HL-60 (cell line): Measurements from ENCODE around the gene ZNF512B.

Experiments
- DNase-seq, 2 experiments: peaks; one replicate each; pipeline ENCODE4 v3.0.0-alpha.2; 2010 to 2020; ENCODE audit warnings: low read depth in 1 of 2, low spot score in 1 of 2
- H3K27ac ChIP-seq: fragments of 250-450 bp; sonication (Bioruptor Pico); replicated peaks from 2 replicates; pipeline ENCODE4 v1.5.1; 2020; ENCODE audit warnings: mild to moderate bottlenecking, moderate library complexity
- H3K27me3 ChIP-seq: fragments of 250-450 bp; sonication (Bioruptor Pico); 2 replicates; pipeline ENCODE4 v1.5.1; 2021; ENCODE audit warnings: mild to moderate bottlenecking, moderate library complexity; ENCODE audit not compliant: insufficient read depth, poor library complexity, severe bottlenecking
- H3K4me3 ChIP-seq: replicated peaks from 2 replicates; pipeline ENCODE4 v1.5.1; 2011; ENCODE audit warnings: mild to moderate bottlenecking, control low read depth, low read length; ENCODE audit not compliant: insufficient read depth
- CTCF ChIP-seq: IDR thresholded peaks from one replicate; pipeline ENCODE4 v1.5.1; 2011; ENCODE audit warnings: low read length, control low read depth, inconsistent platforms; ENCODE audit not compliant: insufficient read depth
- GABPA ChIP-seq: IDR thresholded peaks from 2 replicates; pipeline ENCODE4 v1.6.1; 2012; ENCODE audit warnings: low read depth
- POLR2AphosphoS5 ChIP-seq: IDR thresholded peaks from 2 replicates; pipeline ENCODE4 v1.6.1; 2012; ENCODE audit warnings: low read depth
- REST ChIP-seq: IDR thresholded peaks from 2 replicates; pipeline ENCODE4 v1.6.1; 2012; ENCODE audit warnings: low read depth; ENCODE audit not compliant: insufficient replicate concordance
- SPI1 ChIP-seq: IDR thresholded peaks from 2 replicates; pipeline ENCODE4 v1.6.1; 2012; ENCODE audit warnings: low read depth, mild to moderate bottlenecking, borderline replicate concordance

ZNF512B gene

GRCh38 chr20:63945031-63945658, 24.6 kb downstream of the ZNF512B start:
- no peak overlapping the region for H3K27ac ChIP-seq
- no peak overlapping the region for H3K4me3 ChIP-seq
- TF ChIP-seq CTCF (no peak), POLR2AphosphoS5 (no peak), GABPA (no peak), REST (no peak), SPI1 (no peak)
- no peak for DNase-seq
- no peaks in the 10 kb centered on the region for H3K27me3 ChIP-seq

- Histone ChIP-seq H3K27ac (no peak overlapping the region), H3K27me3 (no peaks in the 10 kb centered on the region), H3K4me3 (no peak overlapping the region)
- no peak for DNase-seq
- TF ChIP-seq POLR2AphosphoS5, result no peak
- no peak for TF ChIP-seq CTCF
- TF ChIP-seq REST, result no peak
- TF ChIP-seq SPI1, result no peak
- TF ChIP-seq GABPA, result no peak
Measured at GRCh38 chr20:63944078-63944941, 25.4 kb downstream of the ZNF512B start.

GRCh38 chr20:63943808-63944077, 26.0 kb downstream of the ZNF512B start:
- DNase-seq, result no peak
- H3K27me3 ChIP-seq, result no peaks in the 10 kb centered on the region
- no peak overlapping the region for H3K4me3 ChIP-seq
- TF ChIP-seq SPI1, result no peak
- no peak for TF ChIP-seq GABPA
- no peak for TF ChIP-seq POLR2AphosphoS5
- no peak for TF ChIP-seq REST
- TF ChIP-seq CTCF, result no peak
- no peak overlapping the region for H3K27ac ChIP-seq
